Transverse colon (tissue), 4 donors: ENCODE measurements around the gene TOMT. TPM values are rescaled to one million over a fixed set of nuclear protein-coding genes. Genes with fewer than 3 reads are reported as not detected.
A peak's percentile ranks its signal among the peaks of the same experiment; 100 is the strongest.

ENCODE experiments used
- DNase-seq: peaks from one replicate; pipeline ENCODE4 v3.0.0-alpha.2; 2019
- H3K27ac ChIP-seq, 4 donors: fragments of 200-600 bp; sonication (generic); 2 replicates each; pipeline ENCODE4 v1.5.1; 2016 to 2018; ENCODE audit warnings: inconsistent platforms in 4 of 4
- H3K27me3 ChIP-seq: fragments of 200-600 bp; sonication (generic); 2 replicates; pipeline ENCODE4 v1.5.1; 2017; ENCODE audit warnings: inconsistent platforms
- H3K36me3 ChIP-seq, 4 donors: fragments of 200-600 bp; sonication (generic); 2 replicates each; pipeline ENCODE4 v1.5.1; 2017 to 2019; ENCODE audit warnings: inconsistent platforms in 4 of 4
- H3K4me1 ChIP-seq, 4 donors: fragments of 200-600 bp; sonication (generic); 2 replicates each; pipeline ENCODE4 v1.5.1; 2017 to 2020; ENCODE audit warnings: inconsistent platforms in 4 of 4
- H3K4me3 ChIP-seq, 4 donors: fragments of 200-600 bp; sonication (generic); 1 replicate in 1 of 4; 2 replicates in 3 of 4; pipeline versions ENCODE4 v1.5.1 to v1.6.1; 2017 to 2019; ENCODE audit warnings: inconsistent platforms in 4 of 4
- H3K9me3 ChIP-seq, 2 donors: fragments of 200-600 bp; sonication (generic); 2 replicates each; pipeline ENCODE4 v1.5.1; 2017 to 2019; ENCODE audit warnings: inconsistent platforms in 2 of 2
- CTCF ChIP-seq, 5 experiments: fragments of 200-600 bp in 3 of 5; fragments of 450-650 bp in 2 of 5; sonication (generic) in 3 of 5; IDR thresholded peaks; 1 replicate in 2 of 5; 2 replicates in 3 of 5; pipeline ENCODE4 v1.5.1; 2016 to 2017; ENCODE audit warnings: antibody characterized with exemption in 5 of 5, inconsistent platforms in 3 of 5, mild to moderate bottlenecking in 2 of 5, moderate library complexity in 1 of 5
- EP300 ChIP-seq: sonication (generic); formaldehyde crosslinking; IDR thresholded peaks from one replicate; pipeline ENCODE4 v1.6.1; 2017; ENCODE audit warnings: antibody characterized with exemption, low read depth
- POLR2A ChIP-seq: fragments of 450-650 bp; IDR thresholded peaks from one replicate; pipeline ENCODE4 v1.6.1; 2016; ENCODE audit warnings: antibody characterized with exemption, mild to moderate bottlenecking, moderate library complexity
- POLR2AphosphoS5 ChIP-seq, 3 donors: sonication (generic); formaldehyde crosslinking; IDR thresholded peaks; one replicate each; pipeline ENCODE4 v1.6.1; 2016; ENCODE audit warnings: antibody characterized with exemption in 3 of 3
- WGBS, 2 donors: methylation state at CpG; one replicate each; pipeline ENCODE4 v1.1.5; 2018; ENCODE audit warnings: low coverage in 1 of 2; 5-methylcytosine and 5-hydroxymethylcytosine counted together
- in situ Hi-C, 4 donors: fragments of 200-750 bp; cut with MboI; loops; one replicate each; pipeline versions ENCODE4 v1.15.0 to v1.15.1; 2017; ENCODE audit warnings: low sequenced_read_pairs in 3 of 4, low pct_ligation_motif_present in 1 of 4, low pct_unique_long_range_greater_than_20kb in 1 of 4
- intact Hi-C: fragments of 100-400 bp; cut with DNase I; formaldehyde crosslinking; loops from one replicate; pipeline ENCODE4 v1.15.1; 2023; ENCODE audit warnings: low total_unique reads
- total RNA-seq, 4 donors: library from RNA; depleted of rRNA; stranded (reverse); fragments of >200 nt; gene quantifications; one replicate each; pipeline ENCODE4 v1.1.0, GENCODE V29; 2016

TOMT gene
- total RNA-seq, 4 donors from 2014 or later: not detected

DNA sequence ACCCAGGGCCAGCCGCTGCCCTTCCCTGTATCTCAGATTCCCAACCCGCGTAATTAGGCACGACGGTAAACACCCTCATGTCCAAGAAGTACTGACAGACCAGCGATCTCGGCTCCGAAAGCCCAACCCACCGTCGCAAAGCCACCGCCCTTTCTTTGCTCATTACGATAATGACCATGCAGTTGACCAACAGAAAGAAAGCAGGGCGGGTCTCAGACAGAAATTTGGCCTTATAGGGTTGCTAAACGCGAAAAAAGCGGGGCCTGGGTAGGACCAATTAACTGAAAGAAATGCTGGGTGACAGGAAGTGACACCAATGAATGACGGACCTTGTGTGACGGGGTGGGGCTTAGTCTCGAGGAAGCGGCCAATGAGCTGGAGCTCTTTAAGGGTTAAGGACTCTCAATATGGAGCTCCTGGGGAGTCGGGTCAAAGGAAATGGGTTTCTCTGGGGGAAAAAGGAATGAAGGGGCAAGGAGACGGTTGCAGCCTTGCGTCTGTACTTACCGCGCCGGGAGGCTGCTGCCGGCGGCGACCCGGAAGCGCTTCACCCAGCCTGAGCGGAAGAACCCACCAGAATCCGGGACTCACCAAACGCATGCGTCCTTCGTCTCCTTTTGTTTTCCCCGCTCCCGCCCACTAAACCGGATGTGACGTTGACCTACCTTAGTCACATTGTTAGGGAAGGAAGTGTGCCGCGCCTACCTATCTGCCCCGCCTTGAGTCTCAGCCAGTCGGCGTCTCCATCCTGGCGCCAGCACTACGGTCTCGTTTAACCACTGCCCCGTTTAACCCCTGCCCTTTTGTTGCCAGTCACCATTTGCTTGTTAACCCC, 6.6 kb downstream of the TOMT start, which contains the start of gene ANAPC15:
Gene ANAPC15 (minus strand): TSS at position 553 of the 835 bp plus-strand sequence. CDS start 1,419 bp downstream, outside the sequence.
- 0% methylated on average over 1 to 49 of the region's 49 CpGs for WGBS, 2 donors

GRCh38 chr11:72112978-72113808, 7.5 kb downstream of the TOMT start:
- no peak for DNase-seq
- Histone ChIP-seq H3K27me3 (no peaks in the 10 kb centered on the region), H3K4me3 (peak overlapping the region in 3 of 4 donors; percentile 56 to 80 (median 64)), H3K9me3 (no peaks in the 10 kb centered on the region), H3K4me1 (peaks cover 0 to 17% (median 8%) of the 10 kb centered on the region in 4 donors), H3K36me3 (no peaks in the 10 kb centered on the region), H3K27ac (peak overlapping the region; percentile 93 to 95 (median 94))
- intact Hi-C loops: no loop called here
- TF ChIP-seq EP300 (no peak), POLR2AphosphoS5 (IDR thresholded peaks at IDR 0.05) (no peak), POLR2A (no peak), CTCF (IDR thresholded peaks at IDR 0.05) (no peak)
- in situ Hi-C loops: no loop called here
- WGBS, 2 donors: 64 to 67% methylated on average over 3 to 9 of the region's 9 CpGs

More for the DNA sequence above, 6.6 kb downstream of the TOMT start, which contains the start of gene ANAPC15:
- in situ Hi-C loops: no loop called here
- H3K27me3 ChIP-seq: no peaks in the 10 kb centered on the region
- DNase-seq: peak; percentile 99
- H3K4me3 ChIP-seq: peak within 1 kb of the TSS; percentile 56 to 80 (median 68)
- intact Hi-C loops: no loop called here
- H3K4me1 ChIP-seq: peaks cover 0 to 17% (median 8%) of the 10 kb centered on the region in 4 donors
- H3K36me3 ChIP-seq: no peaks in the 10 kb centered on the region
- H3K27ac ChIP-seq: peak within 1 kb of the TSS; percentile 93 to 95 (median 94)
- H3K9me3 ChIP-seq: no peaks in the 10 kb centered on the region
- TF ChIP-seq POLR2AphosphoS5 (IDR thresholded peaks at IDR 0.05): peak; percentile 97 to 98 (median 97)
- TF ChIP-seq EP300: no peak
- TF ChIP-seq POLR2A: peak; percentile 92

DNA sequence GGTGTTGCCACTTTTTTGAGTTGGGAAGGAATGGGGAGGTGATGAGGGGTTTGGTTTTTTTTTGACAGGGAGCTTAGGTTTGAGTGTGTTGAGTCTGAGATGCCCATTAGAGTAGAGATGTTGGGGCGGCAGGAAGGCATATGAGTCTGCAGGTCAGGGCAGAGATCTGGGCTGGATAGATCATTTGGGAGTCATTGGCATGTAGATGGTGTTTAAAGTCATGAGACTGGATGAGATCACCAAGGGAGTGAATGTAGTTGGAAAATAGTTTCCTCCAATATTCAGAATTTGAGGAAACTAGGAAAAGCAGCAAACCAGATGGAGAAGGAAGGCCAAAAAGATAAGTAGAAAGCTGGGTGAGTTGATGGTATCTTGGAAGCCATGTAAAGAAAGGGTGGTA, 8.8 kb downstream of the TOMT start:
- intact Hi-C loops (no loop called here), in situ Hi-C loops (no loop called here)
- TF ChIP-seq EP300 (no peak), CTCF (IDR thresholded peaks at IDR 0.05) (no peak), POLR2A (no peak), POLR2AphosphoS5 (IDR thresholded peaks at IDR 0.05) (no peak)
- H3K27me3 ChIP-seq: no peaks in the 10 kb centered on the region
- no peak overlapping the region for H3K27ac ChIP-seq
- 91 to 100% methylated on average over 1 of the region's 1 CpG for WGBS, 2 donors
- no peaks in the 10 kb centered on the region for H3K36me3 ChIP-seq
- H3K4me3 ChIP-seq: no peak overlapping the region
- peaks cover 0 to 17% (median 8%) of the 10 kb centered on the region in 4 donors for H3K4me1 ChIP-seq
- DNase-seq: no peak
- no peaks in the 10 kb centered on the region for H3K9me3 ChIP-seq

- intact Hi-C loops (no loop called here), in situ Hi-C loops (no loop called here)
- Histone ChIP-seq H3K9me3 (no peaks in the 10 kb centered on the region), H3K4me3 (no peak overlapping the region), H3K27me3 (no peaks in the 10 kb centered on the region), H3K27ac (no peak overlapping the region), H3K4me1 (peaks cover 0 to 13% (median 8%) of the 10 kb centered on the region in 4 donors), H3K36me3 (no peaks in the 10 kb centered on the region)
- TF ChIP-seq CTCF (IDR thresholded peaks at IDR 0.05): no peak
- TF ChIP-seq POLR2AphosphoS5 (IDR thresholded peaks at IDR 0.05): no peak
- no peak for TF ChIP-seq EP300
- no peak for TF ChIP-seq POLR2A
- no peak for DNase-seq
- 92 to 95% methylated on average over 2 to 6 of the region's 6 CpGs for WGBS, 2 donors
These were observed 10.5 kb downstream of the TOMT start for GRCh38 chr11:72116019-72116755.
